ENCODE data around the gene SLC38A8.

The SLC38A8 gene

DNA sequence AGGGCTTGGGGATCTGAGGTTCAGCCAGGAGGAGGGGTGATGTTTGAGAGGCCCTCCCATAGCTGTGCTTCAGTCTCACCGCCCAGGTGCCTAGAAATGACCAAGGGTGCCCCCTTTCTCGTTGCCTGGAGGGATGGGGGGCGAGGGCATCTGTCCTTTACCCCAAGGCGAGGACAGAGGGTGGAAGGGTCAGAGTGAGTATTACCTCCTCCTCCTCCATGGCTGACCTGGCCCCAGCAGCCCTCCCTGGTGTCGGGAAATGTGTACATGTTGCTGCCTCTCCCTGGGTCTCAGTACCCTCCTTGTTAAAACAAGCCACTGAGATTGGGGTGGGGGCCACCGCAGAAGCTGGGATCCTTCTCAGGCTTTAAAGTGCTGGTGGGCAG, 72.2 kb downstream of the SLC38A8 start:
- in situ Hi-C loops (cut with MboI; ENCODE audit: low pct_unique_long_range_greater_than_20kb, low sequenced_read_pairs, unreplicated experiment): loop anchor here (25.0 kb wide), 1 partner anchor 92 kb away; no protein-coding TSS in a partner anchor
- TF ChIP-seq, protein P1, sequence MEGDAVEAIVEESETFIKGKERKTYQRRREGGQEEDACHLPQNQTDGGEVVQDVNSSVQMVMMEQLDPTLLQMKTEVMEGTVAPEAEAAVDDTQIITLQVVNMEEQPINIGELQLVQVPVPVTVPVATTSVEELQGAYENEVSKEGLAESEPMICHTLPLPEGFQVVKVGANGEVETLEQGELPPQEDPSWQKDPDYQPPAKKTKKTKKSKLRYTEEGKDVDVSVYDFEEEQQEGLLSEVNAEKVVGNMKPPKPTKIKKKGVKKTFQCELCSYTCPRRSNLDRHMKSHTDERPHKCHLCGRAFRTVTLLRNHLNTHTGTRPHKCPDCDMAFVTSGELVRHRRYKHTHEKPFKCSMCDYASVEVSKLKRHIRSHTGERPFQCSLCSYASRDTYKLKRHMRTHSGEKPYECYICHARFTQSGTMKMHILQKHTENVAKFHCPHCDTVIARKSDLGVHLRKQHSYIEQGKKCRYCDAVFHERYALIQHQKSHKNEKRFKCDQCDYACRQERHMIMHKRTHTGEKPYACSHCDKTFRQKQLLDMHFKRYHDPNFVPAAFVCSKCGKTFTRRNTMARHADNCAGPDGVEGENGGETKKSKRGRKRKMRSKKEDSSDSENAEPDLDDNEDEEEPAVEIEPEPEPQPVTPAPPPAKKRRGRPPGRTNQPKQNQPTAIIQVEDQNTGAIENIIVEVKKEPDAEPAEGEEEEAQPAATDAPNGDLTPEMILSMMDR (IDR thresholded peaks at IDR 0.05; ENCODE audit: extremely low read depth, insufficient read depth, missing control alignments): no peak
- no peak for DNase-seq (ENCODE audit: low spot score)

DNA sequence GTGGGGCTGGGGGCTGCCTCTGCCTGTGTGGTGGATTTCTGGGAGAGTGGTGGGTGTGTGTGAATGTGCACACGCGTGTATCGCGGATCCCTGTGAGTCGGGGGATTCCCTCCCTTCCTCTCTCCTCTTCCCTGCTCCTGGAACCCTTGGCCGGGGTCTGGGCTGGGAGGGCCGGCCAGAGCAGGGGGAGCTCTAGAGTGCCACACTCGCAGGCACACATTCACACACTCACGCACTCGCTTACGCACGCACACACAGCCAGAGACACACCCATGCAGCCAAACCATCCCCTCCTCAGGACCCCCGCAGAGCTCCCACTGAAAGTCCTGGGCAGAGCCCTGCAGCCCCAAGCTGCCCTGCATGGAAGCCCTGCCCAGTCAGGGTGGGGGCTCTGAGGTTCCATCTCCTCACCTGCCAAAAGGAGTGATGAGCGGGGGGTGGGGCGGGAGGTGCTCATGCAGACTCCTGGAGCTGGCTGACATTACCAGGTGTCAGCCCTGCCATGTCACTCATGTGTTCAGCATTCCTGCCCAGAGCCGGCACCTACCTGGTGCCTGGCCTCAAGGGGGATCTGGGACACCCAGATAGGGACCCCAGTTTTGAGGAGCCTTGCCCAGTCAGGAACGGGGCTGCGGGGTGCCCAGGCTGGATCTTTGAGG, 72.7 kb downstream of the SLC38A8 start:
- in situ Hi-C loops (cut with MboI; ENCODE audit: low pct_unique_long_range_greater_than_20kb, low sequenced_read_pairs, unreplicated experiment): loop anchor here (25.0 kb wide), 1 partner anchor 92 kb away; no protein-coding TSS in a partner anchor
- TF ChIP-seq, protein P1 (IDR thresholded peaks at IDR 0.05; ENCODE audit: extremely low read depth, insufficient read depth, missing control alignments): no peak
- DNase-seq (ENCODE audit: low spot score): no peak

DNA sequence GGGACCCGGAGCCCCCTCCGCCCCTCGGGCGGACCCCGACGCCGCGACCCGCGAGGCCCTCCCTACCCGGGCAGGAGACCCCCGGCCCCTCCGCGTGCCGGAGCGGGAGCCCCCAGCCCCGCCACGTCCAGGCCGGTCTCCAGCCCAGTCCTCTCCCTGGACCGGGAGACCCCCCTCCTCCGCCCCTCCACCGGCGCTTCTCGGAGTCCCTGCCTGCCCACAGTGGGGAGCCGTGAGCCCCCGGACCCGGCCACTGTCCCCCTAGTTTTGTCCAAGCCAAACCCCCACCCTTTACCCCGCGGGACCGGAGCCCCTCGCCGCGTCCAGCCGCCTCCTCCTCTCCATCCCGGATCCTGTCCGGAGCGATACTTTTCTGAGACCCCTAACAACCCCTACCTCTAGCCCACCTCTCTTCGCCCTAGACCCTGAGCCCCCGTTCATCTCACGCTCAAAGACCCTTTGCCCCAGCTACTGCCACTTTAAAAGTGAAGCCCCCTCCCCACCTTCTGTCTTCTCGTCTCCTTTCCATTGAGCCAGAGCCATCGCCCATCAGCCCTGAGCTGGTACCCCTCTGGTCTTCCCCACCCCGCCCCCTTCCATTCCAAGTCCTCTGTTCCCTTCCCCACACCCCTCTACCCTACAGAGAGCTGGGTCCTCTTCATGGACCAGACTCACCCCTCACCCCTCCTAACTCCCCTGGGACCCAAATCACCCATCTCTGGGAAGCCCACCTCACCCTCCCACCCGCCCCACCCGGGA, 73.5 kb downstream of the SLC38A8 start:
- no peak for DNase-seq (ENCODE audit: low spot score)
- in situ Hi-C loops (cut with MboI; ENCODE audit: low pct_unique_long_range_greater_than_20kb, low sequenced_read_pairs, unreplicated experiment): loop anchor here (25.0 kb wide), 1 partner anchor 93 kb away; no protein-coding TSS in a partner anchor
- TF ChIP-seq, protein P1 (IDR thresholded peaks at IDR 0.05; ENCODE audit: extremely low read depth, insufficient read depth, missing control alignments): no peak

DNA sequence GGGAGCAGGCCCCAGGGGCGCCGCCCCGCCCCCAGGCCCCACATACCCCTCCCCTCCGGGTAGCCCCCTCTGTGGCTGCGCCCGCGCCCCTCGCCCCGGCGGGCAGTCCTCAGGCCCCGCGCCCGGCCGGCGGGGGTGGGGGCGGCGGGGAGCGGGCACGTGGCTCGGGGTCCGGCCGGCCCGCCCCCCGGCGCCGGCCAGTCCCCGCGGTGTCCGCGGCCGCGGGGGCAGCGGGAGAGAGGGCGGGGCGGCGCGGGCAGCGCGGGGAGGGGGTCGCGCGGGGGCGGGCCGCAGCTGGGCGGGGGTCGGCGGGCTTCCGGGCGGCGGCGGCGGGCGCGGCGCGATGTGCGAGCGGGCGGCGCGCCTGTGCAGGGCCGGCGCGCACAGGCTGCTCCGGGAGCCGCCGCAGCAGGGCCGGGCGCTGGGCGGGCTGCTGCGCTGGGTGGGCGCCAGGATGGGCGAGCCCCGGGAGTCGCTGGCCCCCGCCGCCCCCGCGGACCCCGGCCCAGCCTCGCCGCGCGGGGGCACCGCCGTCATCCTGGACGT, 74.2 kb downstream of the SLC38A8 start:
- TF ChIP-seq, protein P1 (IDR thresholded peaks at IDR 0.05; ENCODE audit: extremely low read depth, insufficient read depth, missing control alignments): no peak
- in situ Hi-C loops (cut with MboI; ENCODE audit: low pct_unique_long_range_greater_than_20kb, low sequenced_read_pairs, unreplicated experiment): loop anchor here (25.0 kb wide), 1 partner anchor 94 kb away; no protein-coding TSS in a partner anchor
- DNase-seq (ENCODE audit: low spot score): no peak

DNA sequence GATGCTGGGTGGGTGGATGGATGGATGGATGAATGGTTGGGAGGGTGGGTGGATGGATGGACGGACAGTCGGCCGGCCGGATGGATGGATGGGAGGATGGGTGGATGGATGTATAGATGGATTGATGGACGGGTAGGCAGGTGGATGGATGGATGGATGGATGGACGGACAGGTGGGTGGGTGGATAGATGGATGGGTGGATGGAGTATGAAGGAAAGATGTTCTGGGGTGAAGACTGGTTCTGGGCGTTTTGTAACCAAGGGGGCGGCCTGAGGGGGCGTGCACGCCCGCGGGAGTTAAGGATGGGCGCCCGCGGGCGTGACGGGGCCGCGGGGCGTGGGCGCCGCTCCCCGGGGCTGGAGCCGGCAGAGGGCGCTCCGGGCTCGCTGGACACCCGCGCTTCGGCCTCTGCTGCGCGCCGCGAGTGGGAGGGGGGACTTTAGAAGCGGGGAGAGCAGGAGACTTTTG, 74.7 kb downstream of the SLC38A8 start, which contains the start of gene NECAB2:
Gene NECAB2, plus strand, starts transcription at position 407 of the 468 bp plus-strand sequence. CDS start 405 bp downstream, outside the sequence.
- in situ Hi-C loops (cut with MboI; ENCODE audit: low pct_unique_long_range_greater_than_20kb, low sequenced_read_pairs, unreplicated experiment): loop anchor here (25.0 kb wide), 1 partner anchor 94 kb away; no protein-coding TSS in a partner anchor
- TF ChIP-seq, protein P1 (IDR thresholded peaks at IDR 0.05; ENCODE audit: extremely low read depth, insufficient read depth, missing control alignments): peak; percentile 67
- DNase-seq (ENCODE audit: low spot score): peak; percentile 89

DNA sequence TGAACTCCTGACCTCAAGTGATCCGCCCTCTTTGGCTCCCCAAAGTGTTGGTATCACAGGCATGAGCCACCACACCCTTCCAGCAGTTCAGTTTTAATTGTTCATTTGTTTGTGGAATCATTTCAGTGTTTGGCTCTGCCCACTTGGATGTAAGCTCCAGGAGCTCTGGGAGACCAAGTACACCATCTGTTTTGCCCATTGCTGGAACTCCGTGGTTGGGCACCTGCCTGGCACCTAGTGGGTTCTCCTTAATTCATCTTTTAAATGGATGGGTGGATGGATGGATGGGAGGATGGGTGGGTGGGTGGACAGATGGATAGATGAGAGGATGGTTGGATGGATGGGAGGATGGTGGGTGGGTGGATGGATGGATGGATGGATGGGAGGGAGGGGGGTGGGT, 75.5 kb downstream of the SLC38A8 start:
- no peak for DNase-seq (ENCODE audit: low spot score)
- TF ChIP-seq, protein P1 (IDR thresholded peaks at IDR 0.05; ENCODE audit: extremely low read depth, insufficient read depth, missing control alignments): no peak
- in situ Hi-C loops (cut with MboI; ENCODE audit: low pct_unique_long_range_greater_than_20kb, low sequenced_read_pairs, unreplicated experiment): loop anchor here (25.0 kb wide), 1 partner anchor 95 kb away; no protein-coding TSS in a partner anchor

Measured in GM13977 (cell line).